NK-92 treated with Interleukin-12 subunit alpha and Interleukin-12 subunit beta, amount 100 ng/mL, for 24 hours (cell line): ENCODE data around the gene CDCA4.
A peak's percentile ranks its signal among the peaks of the same experiment; 100 is the strongest.
"Not testable (repeated sequence)": the region's sequence is repeated elsewhere in the genome, so short reads cannot be mapped to it uniquely, and the experiment has no call there.

Source experiments
- DNase-seq: peaks from one replicate; lab custom pipeline; 2025; lab: John Stamatoyannopoulos, UW

CDCA4 gene

DNA sequence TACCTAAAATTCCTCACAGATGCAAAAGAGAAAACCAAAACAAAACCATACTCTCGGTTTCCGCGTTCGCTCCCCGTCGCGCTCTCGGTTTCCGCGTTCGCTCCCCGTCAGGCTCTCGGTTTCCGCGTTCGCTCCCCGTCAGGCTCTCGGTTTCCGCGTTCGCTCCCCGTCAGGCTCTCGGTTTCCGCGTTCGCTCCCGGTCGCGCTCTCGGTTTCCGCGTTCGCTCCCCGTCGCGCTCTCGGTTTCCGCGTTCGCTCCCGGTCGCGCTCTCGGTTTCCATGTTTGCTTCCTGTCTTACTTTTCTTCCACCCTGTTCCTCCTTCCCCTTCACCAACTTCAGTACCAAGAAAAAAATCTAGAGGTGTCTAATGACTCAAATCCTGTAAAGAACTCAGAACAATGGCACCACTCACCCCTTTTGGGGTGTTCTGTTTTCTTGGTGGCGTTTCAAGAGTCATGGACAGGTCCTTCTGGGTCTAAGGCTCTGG lies 12.6 kb upstream of the CDCA4 start:
- DNase-seq, result not testable (repeated sequence)

- DNase-seq, result not testable (repeated sequence)
Observed at GRCh38 chr14:105032451-105032901, 11.6 kb upstream of the CDCA4 start.

DNA sequence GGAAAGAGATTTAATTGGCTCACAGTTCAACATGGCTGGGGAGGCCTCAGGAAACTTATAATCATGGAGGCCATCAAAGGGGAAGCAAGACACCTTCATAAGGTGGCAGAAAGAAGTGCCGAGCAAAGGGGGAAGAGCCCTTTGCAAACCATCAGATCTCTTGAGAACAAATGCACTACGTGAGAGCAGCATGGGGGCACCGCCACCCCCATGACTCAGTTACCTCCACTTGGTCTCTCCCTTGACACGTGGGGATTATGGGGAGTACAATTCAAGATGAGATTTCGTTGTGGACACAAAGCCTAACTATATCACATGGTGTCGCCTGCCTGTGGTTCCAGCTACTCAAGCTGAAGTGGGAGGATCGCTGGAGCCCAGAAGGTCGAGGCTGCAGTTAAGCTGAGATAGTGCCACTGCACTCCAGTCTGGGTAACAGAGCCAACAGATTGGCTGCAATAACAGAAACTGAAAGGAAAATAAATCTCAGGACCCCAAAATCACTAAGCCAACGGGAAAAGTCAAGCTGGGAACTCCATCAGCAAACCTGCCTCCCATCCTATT lies 10.0 kb upstream of the CDCA4 start:
- no peak for DNase-seq

DNA sequence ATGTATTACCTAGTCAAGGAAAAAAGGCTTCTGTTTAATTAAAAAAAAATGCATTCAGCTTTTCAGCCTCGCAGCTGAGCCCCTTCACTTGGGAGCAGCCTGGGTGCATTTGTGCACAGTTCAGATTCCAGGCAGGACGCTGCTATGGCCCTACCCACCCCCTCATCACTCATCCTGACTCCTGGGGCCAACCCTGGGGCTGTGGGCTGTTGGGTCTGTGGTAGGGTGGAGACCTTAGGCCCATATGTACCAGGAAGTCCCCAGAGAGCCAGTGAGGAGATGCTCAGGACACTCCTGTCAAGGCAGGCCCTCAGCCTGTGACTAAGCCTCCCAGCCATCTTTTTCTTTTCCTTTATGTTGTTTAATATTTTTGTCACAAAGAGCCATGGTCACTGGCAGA lies 9.3 kb upstream of the CDCA4 start:
- DNase-seq, result no peak

GRCh38 chr14:105029402-105029801 lies 8.5 kb upstream of the CDCA4 start:
- DNase-seq, result no peak

DNA sequence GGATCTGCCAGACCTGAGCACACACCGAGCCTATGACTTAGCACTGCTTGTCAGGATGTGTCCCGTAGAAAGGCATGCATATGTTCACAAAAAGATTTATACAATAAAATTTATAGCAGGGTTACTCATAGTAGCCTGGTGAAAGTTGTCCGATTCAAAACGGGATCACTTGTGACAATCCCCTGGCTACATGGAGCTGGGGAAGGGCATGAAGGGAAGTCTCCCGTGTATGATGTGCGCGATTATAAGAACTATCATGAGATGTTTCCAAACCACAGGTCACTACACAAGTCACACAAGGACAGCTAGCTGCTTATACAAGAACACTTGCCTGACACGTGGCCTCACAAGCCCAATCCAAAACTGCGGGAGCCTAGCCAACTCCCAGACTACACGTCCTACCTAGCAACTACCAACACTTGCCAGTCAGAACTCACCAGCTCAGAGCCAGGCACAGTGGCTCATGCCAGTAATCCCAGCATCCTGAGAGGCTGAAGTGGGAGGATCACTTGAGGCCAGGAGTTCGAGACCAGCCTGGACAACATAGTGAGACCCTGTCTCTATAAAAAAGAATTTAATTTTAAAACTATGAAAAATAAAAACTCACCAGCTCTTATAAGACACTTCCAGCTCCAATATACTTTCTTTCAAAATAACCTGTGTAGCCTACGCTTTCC lies 7.5 kb upstream of the CDCA4 start:
- DNase-seq, result no peak

- DNase-seq, result not testable (repeated sequence)
Observed at GRCh38 chr14:105027718-105028117, 6.8 kb upstream of the CDCA4 start.

- DNase-seq, result no peak
Observed at GRCh38 chr14:105026802-105027563, 6.1 kb upstream of the CDCA4 start.

DNA sequence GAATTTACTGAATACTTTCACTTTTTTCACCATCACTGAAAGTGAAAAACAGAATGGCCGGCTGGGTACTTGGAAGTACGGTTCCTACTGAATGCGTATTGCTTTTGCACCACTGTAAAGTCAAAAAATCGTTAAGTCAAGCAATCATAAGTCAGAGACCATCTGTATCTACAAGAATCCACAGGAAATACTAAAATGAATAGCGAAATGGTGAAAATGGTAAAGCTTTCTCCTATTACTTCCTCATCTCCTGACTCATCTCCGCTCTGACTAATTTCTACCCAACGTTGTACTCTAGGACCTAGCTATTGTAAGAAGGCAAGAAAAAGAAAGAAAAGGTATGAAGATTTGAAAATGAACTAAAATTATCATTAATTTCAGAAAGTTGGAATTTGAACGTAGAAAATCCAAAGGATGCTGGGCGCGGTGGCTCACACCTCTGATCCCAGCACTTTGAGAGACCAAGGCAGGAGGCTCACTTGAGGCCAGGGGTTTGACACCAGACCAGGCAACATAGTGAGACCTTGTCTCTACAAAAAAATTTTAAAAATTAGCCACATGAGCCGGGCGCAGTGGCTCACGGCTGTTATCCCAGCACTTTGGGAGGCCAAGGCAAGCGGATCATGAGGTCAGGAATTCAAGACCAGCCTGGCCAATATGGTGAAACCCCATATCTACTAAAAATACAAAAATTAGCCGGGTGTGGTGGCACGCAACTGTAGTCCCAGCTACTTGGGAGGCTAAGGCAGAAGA lies 5.3 kb upstream of the CDCA4 start:
- DNase-seq, result no peak

GRCh38 chr14:105025429-105025828 lies 4.5 kb upstream of the CDCA4 start:
- no peak for DNase-seq

GRCh38 chr14:105023791-105024480 lies 3.1 kb upstream of the CDCA4 start:
- no peak for DNase-seq

- DNase-seq, result no peak
Observed at GRCh38 chr14:105023144-105023543, 2.3 kb upstream of the CDCA4 start.

DNA sequence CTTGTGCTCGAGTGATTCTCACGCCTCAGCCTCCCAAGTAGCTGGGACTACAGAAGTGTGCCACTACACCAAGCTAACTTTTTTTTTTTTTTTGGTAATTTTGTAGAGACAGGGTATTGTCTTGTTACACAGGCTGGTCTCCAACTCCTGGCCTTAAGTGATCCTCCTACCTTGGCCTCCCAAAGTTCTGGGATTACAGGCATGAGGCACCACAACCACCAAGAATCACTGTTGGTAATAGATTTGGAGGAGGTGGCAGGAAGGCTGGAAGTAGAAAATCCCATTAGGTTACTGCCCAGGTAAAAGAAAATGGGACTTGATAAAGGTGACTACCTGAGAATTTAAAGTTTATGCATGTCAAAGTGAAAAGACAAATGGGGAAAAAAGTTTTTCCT lies 1.4 kb upstream of the CDCA4 start:
- no peak for DNase-seq

DNA sequence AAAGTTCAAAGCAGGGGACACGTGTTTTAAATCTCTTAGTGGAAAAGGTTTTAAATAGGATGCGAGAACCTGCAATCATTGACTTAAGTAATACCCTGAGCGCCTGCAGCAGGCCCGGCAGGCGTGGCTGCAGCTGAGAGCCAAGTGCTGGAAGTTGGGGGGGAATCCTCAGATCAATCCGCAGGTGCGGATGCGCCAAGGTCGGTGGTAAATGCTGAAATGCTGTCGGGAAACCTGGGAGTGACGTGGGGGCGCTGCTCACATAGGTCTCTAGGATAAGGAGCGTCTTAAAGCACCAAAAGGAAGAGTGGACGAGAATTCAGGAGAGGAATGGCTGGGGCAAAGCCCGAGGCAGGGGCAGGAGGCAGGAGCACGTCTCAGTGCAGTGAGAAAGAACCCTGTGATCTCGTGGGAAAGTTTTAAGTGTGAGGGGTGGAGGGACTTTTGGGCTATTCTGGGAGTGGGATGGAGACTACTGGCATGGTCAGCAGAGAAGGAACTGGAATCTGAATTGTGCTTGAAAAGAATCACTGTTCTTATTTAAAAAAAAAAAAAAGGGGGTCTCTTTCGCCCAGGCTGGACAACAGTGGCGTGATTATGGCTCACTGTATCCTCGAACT lies 883 bp upstream of the CDCA4 start:
- no peak for DNase-seq

DNA sequence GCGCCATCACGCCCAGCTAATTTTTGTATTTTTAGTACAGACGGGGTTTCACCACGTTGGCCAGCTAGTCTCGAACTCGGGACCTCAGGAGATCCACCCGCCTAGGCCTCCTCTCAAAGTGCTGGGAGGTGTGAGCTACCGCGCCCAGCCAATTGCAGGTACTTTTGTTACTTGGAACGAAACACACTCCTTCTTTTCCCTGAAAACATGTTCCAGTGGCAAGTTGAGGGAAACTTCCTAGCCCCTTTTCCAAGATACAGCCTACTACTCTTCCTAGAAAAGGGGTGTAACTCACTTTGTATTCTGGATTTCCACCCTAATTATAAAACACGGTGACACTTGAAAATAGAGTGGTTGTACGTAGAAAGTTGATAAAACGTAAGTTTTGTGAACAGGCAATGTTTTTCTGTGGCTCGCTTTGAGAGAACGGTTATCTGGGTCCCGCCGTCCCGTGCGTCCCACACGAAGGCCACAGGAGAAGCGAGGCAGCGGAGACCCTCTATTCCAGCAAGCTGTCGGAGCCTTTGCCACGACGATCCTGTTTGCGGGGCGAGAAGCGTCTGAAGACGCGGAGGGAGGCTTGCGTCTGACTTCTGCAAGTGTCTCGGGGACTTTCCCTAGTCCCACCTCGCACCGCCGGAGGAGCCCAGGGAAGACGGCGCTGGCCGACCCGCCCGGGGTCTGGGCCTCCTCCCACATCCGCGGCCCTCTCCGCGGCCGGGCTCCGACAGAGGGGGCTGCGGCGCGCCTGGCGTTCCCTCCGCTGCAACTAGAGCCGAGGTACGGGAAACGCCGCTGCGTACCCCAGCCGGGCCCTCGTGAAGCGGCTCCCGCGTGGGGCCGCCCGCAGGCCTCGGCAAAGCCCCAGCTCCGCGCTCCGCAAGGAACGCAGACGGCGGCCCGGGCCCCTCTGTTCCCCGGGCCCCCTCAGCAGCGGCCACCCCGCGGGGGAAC lies 745 bp downstream of the CDCA4 start:
- peak; percentile 41 for DNase-seq

DNA sequence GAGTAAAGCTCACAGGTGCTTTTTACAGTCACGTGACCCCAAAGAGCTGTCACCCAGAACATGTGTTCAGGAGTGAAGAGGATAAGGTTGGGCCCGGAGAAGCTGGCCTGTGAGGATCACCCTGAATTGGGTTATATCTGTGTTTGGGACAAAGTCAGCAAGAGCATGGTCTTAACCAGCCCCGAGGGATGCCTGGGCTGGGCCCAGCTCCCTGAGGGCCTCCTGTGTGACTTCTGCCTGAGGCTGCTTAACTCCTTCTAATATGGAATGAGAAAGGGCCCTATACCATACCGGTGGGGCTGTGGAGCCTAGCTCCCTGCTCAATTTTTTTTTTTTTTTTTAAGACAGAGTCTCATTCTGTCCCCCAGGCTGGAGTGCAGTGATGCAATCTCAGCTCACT lies 2.5 kb downstream of the CDCA4 start:
- no peak for DNase-seq

- no peak for DNase-seq
Observed at GRCh38 chr14:105015905-105016304, 5.0 kb downstream of the CDCA4 start.

- no peak for DNase-seq
Observed at GRCh38 chr14:105015242-105015641, 5.6 kb downstream of the CDCA4 start.

DNA sequence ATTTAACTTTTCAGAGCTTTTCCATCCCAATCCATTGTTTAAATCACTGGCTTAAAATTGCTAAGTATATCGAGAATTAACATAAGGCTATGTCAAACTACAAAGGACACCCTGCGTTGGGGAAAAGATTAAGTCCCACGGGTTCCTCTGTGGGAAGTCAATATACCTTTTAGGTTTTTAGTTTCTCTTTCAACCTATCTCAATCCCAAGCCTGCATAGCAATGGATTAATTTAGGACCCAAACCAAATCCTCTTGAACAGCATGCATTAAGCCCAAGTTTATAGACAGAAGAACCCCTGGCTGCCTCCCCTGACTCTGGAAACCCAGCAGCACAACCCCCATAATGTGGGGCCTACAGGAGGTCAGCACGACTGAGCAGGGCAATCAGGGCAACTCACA lies 6.3 kb downstream of the CDCA4 start:
- DNase-seq, result no peak

DNA sequence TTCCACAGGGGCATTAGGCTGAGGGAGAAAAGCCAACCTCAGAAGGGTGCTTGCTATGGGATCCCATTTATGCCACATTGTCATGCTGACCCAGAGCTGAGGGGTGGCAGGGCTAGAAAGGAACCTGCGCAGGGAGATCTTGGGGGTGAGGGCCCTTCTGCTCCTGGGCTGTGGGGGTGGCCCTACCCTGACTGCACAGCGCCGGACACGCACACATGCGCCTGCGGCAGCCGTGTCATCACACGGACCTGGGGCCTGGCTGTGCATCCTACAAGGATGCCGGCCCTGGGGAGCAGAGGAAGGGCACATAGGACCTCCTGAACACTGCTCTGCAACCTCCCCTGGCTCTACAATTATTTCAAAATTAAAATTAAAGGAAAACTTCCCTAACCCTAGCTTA lies 6.9 kb downstream of the CDCA4 start:
- DNase-seq, result no peak
